GM19238 (cell line): ENCODE data around the gene TSPAN17.
A peak's percentile ranks its signal among the peaks of the same experiment; 100 is the strongest.

Experiments used
- DNase-seq: peaks from one replicate; pipeline ENCODE4 v3.0.0; 2011; ENCODE audit warnings: low spot score; ENCODE audit not compliant: insufficient read length

TSPAN17 gene

DNA sequence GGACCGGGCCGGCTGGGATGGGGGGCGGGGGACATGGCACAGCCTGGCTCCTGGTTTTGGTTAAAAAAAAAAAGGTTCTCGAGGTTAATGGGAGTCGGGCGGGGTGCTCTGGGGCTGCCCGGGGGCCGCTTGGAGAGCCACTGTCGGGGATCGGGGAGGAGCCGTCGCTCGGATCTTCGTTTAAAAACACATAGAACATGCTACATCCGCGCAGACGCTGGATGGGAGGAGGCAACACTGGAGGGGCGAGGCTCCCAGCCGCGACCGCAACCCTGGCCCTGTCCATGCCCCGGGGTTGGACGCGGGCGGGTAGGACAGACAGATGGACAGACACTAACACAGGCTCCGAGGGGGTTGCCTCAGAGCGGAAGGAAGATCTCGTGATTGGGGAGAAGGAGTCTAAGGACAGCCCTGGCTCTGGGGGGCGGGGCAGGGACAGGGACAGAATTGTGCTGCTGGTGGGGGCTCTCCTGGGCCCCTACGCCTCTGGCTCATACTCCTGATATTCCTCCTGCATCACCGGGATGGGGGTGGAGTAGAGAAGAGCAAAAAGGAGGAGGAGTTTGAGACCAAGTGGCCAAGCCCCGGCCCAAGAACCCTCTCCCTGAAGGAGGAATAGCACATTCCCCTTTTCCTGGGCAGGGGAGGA lies 26.8 kb upstream of the TSPAN17 start:
- no peak for DNase-seq

DNA sequence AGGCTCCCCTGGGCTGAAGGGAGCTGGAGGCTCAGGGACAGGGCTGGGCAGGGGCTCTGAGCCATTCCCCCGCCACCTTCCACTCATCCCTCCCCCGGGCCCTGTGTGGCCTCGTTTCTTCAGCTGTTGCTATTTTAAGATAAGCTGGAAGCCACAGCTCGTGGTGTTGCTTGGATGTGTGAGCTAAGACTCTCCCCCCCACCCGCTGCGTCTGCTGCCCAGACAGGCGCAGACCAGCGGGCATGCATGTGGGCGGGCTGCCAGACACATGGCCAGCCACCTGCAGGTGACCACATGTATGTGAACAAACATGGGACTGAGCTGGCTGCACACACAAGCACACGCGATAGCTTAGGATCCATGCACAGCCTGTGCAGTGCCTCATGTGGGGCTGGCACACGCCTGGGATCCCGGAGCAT lies 25.6 kb upstream of the TSPAN17 start:
- no peak for DNase-seq

DNA sequence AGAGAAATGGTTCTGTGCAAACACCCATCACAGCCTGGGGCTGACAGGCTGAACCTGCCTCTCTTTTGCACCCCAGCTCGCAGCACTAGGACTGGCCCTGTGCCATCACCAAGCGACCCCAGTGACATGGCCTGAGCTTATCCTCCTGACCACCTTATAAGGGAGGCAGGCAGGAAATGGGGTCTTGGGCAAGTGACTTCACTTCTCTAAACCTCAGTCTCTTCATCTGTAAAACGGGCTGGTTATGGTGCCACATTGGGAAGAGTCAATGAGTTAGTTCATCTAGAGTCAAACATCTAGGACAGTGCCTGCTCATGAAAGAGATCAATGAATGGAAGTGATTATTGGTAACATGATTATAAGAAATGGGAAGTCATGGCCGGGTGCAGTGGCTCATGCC lies 23.1 kb upstream of the TSPAN17 start:
- DNase-seq: no peak

DNA sequence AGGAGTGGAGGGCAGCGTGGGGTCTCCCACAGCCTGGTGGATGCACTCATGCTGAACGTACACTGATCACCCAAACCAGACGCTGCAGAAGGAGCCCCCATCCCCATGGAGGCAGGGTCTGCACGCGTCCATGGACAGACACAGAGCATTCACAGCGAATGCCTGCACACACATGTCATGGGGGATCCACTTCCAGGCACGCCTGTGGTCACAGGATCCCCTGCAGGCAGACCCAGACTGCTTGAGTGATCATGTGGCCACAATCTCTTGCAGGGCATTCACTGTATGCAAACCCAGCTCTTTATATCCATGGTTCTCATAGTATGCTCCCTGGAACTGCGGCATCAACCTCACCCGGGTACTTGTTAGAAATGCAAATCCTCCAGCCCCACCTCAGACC lies 22.3 kb upstream of the TSPAN17 start:
- DNase-seq: no peak

DNA sequence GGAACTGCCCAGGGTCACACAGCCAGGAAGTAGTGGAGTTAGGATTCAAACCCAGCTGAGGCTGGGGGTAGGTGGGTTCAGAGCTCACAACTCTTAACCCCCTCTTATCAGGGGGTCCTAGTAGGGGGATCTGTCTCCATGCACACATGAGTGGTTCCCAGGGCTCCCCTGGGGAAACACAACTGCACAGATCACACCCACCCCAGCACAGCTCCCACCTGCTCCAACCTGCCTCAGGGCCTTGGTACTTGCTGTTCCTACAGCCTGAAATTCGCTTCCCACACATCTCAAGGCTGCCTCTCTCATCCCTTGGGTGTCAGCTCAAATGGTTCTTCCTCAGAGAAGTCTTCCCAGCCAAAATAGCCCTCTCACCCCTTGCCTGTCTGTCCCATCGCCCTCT lies 21.8 kb upstream of the TSPAN17 start:
- no peak for DNase-seq

DNA sequence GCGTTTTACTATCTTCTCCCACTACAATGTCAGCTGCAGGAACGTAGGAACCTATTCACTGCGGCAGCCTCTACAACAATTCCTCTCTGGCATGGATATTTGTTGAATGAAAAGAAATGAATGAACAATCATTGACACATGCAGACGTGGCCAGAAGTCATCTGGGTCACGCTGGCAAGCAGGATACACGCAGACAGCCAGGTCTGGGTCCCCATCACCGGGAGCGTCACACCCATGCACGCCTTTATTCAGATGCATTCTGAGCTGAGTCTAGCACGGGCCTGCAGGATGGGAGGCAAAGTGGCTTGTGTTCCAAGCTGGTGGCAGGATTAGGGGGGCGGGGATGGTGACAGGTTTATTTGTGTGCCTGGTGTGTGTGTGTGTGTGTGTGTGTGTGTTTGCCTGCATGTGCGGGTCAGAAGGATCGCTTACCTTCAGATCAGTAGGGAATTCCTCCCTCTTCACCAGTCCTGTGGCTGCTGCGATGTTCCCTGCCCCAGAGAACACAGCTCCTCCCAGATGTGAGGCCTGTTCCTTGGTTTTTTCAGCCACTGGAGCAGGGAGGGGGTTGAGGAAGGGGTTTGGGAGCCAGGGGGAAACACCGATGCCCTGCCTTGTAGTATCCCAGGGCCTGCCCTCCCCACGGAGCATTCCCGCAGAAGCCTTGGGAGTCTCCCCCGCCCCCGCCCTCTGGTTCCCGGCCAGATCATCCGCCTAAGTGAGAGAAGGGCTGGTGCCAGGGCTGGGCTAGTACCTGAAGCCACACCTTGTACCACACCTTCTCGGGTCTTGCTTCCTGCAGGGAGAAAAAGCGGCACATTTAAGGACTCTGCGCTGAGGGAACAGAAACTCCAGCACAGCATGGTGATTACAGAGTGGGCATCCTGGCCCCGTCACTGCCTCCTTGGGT lies 21.1 kb upstream of the TSPAN17 start:
- no peak for DNase-seq

DNA sequence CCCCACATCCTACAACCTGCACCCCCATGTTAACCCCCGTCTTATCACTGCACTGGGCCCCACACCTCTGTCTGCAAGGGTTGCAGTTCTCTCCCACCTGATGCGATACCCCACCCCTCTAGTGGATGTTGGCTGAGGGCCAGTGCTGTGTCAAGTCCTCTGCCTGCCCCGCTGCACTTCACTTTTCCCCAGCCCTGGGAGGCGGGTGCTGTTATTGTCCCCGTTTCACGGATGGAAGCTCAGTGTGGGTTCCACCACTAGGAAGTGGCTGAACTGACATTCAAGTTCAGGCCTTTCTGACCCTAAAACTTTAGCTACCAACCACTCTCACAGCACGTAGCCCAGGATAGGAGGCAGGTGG lies 20.4 kb upstream of the TSPAN17 start:
- DNase-seq: no peak

DNA sequence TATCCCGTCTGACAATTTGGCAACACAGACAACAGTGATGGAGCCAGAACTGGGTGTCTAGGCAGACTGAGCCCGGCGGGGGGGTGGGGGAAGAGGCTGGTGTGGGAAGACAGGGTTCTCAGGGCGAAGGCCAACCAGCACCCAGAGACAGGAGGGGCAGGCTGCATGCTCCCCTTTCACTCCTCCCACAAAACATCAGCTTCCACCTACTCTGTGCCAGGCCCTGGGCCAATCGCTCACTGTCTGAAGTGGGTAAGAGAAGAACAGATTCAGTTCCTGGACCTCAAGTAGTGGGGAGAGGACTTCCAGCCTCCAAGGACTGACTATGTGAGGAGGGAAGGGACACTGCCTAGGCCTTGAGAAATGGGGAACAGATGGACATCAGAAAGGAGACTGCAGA lies 19.7 kb upstream of the TSPAN17 start:
- DNase-seq: no peak

DNA sequence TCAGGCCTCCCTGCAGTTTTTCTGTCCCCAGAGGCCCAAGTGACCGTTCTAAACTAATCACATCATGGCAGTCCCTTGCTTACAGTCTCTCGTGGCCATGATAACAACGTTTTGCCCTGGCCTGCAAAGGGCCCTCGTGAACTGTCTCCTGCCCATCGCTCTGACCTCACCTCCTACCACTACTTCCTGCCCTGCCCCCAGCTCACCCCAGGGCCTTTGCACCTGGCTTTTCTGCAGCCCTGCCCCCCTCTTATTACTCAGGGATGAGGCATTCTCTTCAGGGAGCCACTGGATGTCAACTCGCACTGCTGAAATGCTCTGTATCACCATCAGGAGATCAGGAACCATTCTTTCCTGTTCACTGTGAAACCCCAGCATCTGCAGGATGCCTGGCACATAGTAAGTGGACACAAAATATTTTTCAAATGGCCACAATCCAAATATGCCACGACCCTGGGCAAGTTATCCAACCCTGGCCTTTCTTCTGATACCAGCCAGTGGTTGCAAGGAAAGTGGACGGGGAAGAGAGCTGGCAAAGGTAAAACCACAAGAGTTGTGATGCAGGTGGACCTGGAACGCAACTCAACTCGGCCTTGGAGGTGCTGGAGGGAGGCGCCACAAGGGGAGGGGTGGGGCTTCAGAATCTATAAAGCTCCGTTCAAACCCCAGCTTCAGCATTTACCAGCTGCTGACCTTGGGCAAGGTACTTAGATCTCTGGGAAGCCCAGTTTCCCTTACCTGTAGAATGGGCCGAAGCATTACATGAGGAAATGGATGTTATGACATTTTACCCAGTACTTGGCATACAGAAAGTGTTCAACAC lies 18.7 kb upstream of the TSPAN17 start:
- no peak for DNase-seq

DNA sequence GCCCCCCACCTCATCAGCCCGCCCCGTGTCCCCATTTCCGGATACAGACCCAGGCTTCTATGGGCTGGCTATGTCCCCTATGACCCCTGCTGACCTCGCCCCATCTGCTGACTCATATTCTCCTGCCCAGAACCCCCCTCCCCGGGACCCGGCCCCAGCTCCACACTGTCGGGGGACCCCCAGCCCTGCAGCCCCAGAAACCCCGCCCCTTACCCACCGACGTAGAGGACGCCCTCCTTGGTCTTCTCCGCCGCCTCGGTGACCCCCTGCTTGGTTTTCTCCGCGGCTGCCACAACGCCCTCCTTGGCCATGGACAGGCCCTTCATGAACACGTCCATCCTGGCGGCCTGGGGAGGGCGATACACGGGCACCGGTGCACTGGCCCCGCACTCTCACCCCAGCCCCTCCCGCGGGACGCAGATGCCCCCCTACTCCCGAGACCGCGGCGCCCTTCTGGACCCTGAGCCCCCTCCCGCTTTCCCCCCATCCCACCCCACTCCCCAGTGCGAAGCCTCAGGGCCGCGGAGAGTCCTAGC lies 17.9 kb upstream of the TSPAN17 start:
- DNase-seq: no peak

DNA sequence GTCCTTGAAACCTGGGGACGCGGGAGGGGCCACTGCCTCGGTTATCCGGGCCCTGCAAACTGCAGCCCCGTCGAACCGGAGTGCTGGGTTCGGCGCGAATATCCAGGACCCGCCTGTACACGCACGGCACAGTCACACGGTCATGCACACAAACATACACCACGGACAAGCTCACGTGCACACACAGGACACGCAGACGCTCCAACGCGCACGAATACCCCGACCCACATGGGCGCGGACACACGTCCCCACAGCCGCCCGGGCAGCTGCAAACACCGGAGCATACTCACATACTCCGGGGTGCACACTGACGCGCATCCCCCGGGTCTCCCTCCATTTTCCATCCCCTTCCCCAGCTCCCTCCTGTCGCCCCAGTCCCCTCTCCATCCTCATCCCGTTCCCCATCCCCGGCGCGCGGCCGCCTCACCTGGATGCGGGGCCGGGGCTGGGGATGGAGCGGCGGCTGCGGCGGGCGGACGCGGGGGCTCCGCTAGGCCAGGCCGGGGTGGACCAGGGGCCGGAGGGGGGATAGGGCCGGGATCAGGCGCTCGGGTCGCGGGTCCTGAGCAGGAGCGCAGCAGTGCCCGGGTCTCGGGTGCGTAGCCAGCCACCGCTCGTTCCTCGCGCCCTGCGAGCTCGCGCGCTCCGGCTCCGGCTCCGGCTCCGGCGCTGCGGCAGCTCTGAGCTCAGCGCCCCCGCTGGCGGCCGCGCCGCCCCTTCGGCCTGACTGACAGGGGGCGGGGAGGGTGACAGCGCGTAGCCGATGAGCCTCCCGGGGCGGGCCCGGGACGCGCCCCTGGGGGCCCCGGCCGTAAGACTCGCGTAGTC lies 17.2 kb upstream of the TSPAN17 start, which contains the start of the genes EIF4E1B and SNCB:
TSS of gene EIF4E1B (plus strand) at position 823 of the 828 bp plus-strand sequence. CDS start 12,113 bp downstream, outside the sequence.
TSS of gene SNCB (minus strand) at position 682 of the 828 bp plus-strand sequence. CDS start 880 bp downstream, outside the sequence.
- peak; percentile 71 for DNase-seq

DNA sequence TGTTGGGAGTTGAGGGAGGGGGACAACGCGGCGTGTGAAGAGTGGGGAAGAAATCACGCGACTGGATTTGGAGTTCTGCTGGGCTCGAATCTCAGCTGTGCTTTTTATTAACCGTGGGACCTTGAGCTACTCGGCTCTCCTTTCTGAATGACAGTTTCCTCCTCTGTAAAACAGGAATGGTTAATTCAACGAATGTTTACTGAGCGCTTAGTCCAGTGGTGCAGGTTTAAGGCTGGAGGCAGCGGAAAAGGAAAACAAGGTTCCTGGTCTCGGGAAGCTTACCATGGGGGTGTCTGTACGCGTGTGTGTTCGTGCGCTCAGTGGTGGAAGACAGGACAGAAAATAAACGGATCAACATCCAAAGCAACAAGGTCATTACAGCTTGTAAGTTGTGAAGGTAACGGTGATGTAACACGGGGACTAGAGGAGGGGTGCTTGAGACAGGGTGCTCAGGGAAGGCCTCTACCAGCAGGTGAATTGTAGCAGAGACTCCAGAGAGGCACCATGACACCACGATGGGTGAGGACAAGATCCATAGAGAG lies 16.5 kb upstream of the TSPAN17 start:
- no peak for DNase-seq

DNA sequence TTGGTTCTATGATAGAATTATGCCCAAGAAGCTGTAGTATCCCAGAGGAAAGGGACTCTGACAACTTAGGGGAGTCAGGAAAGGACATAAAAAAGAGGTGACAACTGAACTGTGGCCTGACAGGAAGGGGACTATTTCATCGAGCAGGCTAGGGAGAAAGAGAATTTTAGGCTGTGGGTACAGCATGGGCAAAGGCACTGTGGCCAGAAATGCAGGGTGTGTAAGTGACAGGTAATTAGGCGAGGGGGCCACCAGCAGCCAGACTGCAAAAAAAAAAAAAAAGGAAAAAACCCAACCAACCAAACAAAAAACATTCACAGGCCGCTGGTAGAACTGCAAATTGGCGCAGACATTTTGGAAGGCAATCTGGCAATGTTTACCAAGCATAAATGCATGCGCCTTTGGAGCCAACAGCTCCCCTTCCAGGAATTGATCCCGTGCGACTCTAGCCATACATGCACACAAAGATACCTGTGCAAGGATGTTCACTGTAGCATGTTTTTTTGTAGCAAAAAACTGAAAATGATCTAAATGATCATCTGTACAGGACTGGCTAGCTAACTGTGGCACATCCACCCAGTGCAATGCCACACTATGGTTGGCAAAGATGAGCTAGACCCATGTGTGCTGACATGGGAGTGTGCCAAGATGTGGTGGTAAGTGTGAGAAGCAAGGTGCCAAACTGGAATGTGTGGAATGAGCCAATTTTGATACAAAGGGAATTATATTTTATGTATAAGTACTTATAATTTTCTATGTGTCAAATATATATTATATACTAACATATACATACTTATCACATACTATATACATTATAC lies 15.7 kb upstream of the TSPAN17 start:
- DNase-seq: no peak

DNA sequence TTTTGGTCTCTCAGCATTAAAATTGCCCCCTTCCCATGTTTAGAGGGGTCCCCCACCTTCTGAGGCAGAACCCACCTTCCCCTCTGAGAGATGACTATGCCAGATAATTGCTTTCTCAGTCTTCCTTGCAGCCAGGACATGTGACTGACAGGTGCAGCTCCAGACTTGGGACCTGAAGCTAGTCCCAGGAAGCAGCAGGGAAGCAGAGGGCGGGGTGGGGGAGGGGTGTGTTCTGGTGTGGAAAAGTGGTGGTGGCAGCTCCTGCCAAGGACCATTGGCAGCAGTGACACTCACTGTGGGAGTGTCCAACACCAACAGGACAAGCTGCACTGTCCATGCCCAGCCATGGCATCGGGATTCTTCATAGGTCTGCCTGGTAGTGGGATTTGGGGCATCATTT lies 14.5 kb upstream of the TSPAN17 start:
- no peak for DNase-seq

DNA sequence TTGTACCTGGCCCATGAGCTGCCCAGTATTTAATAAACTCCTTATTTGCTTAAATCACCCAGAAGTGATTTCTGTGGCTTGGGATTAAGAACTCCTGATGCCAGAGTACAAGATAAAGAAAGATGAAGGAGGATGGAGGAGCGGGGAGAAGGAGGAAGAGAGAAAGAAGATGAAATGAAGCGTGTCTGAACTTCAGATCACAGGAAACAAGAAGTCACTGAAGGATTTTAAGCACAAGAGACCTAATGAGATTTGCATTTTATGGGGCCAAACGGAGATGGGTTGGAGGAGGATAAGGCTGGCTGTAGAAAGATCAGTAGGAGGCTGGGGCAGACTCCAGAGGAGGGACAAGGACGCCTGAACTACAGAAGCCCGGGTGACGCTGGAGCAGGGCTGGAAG lies 13.7 kb upstream of the TSPAN17 start:
- no peak for DNase-seq

DNA sequence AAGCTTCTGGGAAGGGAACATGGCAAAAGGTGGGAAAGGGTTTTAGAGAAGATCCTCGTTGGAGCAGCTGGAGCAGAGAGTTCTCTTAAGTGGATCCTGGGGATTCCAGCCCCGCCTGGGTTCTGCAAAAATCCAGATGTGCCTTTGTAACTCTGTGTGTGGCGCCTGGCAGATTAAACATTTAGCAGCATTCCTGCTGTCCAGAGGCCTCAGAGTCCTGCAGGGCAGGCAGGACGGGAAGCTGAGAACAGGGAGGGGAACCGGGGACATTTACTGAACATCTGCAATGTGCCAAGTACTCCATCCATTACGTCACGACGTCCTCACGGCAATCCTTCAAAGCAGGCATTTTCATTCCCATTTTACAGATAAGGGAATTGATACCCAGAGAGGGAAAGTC lies 10.9 kb upstream of the TSPAN17 start:
- DNase-seq: no peak

DNA sequence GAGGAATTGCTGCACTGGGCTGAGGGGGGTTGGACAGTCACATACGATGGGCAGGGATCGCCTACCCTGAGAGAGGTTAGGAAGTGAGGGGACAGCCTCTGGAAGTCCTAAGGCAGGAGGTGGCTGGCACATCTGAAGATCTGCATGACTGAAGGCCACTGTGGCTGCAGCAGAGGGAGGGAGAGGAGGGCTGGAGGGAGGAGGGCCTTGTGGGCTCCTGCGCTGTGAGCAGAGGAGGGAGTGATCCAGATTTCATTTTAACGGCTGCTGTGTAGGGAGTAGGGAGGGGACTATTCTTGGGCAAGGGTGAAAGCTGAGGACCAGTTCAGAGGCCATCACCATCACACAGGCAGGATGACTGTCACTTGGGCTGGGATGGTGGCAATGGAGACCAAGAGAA lies 9.7 kb upstream of the TSPAN17 start:
- DNase-seq: no peak

DNA sequence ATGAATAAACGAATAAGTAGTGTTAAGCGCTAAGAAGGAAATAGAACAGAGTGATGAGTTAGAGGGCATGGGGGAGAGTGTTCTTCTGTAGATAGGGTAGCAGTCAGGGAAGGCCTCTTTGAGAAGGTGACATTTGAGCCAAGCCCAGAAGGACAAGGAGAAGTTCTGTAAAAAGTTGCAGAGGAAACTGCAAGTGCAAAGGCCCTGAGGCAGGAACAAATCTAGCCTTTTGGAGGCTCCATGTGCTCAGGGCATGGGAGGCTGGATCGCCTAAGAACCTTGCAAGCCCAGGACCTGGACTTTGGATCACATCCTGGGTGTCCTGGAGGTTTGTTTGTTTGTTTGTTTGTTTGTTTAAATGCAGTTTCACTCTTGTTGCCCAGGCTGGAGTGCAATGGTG lies 8.8 kb upstream of the TSPAN17 start:
- no peak for DNase-seq

DNA sequence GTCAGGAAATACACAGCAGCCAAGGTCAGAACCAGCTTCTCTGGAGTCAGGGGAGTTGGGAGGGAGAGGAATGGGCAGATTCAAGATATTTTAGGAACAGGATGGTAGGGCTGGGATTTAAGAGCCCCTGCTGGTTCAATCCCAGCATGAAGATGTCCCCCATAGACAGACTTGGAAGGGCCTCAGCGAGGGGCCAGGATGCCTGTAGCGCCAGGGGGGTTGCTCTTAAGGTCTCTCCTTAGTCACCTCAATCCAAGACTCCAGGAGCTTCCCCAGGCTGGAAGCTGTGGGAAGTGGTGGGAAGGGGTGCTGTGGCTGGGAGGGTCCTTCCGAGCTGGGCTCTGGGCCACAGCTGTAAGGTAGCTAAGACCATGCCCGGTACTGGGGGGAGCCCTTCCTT lies 8.1 kb upstream of the TSPAN17 start:
- DNase-seq: no peak

DNA sequence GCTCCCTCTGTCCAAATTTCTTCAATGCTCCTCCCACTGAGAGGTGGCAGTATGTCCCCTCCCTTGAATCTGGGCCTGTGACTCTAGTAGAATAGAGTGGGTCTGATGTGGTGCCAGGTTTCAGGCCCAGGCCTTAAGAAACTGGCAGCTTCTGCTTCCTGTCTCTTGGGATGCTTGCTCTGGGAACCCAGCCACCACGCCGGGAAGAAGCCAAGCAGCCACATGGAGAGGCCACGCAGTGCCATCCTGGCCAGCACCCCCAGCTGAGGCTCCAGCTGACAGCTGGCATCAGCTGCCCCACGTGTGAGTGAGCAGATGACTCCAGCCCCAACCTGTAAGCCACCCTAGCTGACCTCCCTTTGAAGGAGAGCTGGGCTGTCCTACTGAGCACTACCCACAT lies 7.3 kb upstream of the TSPAN17 start:
- DNase-seq: no peak
